ENCODE results near the gene ACSS3.

DNA sequence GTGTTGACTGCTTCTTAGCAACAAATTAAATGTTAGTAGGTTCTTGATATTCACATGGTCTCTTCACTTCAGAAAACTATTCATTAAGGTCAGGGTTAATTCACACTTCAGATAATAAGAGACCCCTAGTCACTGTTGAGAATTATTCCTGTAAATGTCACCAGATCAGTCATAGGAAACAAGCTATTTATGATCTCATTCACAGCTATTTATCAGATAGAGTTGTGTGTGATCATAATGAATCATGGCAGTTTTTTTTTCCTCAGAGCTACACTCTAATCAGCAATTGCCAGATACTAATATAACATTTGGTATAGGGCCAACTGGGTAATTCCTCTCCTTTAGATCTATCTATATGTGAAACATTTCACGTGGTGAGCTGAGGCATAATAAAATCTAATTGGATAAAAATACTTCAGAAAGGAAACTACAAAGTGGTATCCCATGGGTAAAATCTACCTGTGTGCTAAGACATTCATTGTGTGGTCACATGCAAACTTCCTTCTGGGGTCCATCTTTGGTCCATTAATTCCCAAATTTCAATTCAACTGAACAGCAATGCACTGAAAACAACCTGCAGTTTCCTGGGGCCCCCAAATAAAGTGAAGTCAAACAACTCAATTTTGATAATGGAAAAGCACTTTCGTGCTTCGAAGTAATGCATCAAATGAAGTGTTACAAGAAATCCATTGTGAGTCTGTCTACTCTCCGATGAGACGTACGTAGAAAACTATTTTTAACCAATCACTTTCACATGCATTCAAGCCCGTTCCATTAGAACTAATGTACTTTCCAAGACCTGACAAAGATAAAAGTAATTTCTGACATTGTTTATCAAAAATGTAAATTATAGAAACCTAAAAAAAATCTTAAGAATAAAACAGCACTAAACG lies 197.0 kb downstream of the ACSS3 start:
- TF ChIP-seq, protein P1, sequence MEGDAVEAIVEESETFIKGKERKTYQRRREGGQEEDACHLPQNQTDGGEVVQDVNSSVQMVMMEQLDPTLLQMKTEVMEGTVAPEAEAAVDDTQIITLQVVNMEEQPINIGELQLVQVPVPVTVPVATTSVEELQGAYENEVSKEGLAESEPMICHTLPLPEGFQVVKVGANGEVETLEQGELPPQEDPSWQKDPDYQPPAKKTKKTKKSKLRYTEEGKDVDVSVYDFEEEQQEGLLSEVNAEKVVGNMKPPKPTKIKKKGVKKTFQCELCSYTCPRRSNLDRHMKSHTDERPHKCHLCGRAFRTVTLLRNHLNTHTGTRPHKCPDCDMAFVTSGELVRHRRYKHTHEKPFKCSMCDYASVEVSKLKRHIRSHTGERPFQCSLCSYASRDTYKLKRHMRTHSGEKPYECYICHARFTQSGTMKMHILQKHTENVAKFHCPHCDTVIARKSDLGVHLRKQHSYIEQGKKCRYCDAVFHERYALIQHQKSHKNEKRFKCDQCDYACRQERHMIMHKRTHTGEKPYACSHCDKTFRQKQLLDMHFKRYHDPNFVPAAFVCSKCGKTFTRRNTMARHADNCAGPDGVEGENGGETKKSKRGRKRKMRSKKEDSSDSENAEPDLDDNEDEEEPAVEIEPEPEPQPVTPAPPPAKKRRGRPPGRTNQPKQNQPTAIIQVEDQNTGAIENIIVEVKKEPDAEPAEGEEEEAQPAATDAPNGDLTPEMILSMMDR (conservative IDR thresholded peaks at IDR 0.05; ENCODE audit: low read depth, low read length): no peak
- no peak for TF ChIP-seq EZH2 (IDR thresholded peaks at IDR 0.05; ENCODE audit: borderline replicate concordance, low read depth, low read length, poor library complexity, severe bottlenecking)

Measured in A673 (cell line).